ENCODE results near the gene SCN5A. TPM values are rescaled to one million over a fixed set of nuclear protein-coding genes. Genes with fewer than 3 reads are reported as not detected.

SCN5A gene
- polyA plus RNA-seq, 1 donor from 2014 or later = not detected

GRCh38 chr3:38644662-38645053, 4.8 kb downstream of the SCN5A start (continued):
- TF ChIP-seq RAD21 (conservative IDR thresholded peaks at IDR 0.05) = no peak

GRCh38 chr3:38644016-38644661, 5.3 kb downstream of the SCN5A start:
- Histone ChIP-seq H3F3A (ENCODE audit: insufficient read depth, low read length, poor library complexity, severe bottlenecking) (no peaks in the 10 kb centered on the region), H3K36me3 (ENCODE audit: insufficient read depth, low read length) (no peaks in the 10 kb centered on the region), H3K9ac (ENCODE audit: low read length) (no peak overlapping the region), H3K27me3 (ENCODE audit: insufficient read depth, low read depth, low read length) (peaks cover 8% of the 10 kb centered on the region), H3K4me2 (ENCODE audit: low read length) (no peak overlapping the region), H4K20me1 (ENCODE audit: insufficient read depth) (no peaks in the 10 kb centered on the region), H2AFZ (ENCODE audit: low read depth, low read length) (no peak overlapping the region), H3K4me3 (ENCODE audit: low read length) (no peak overlapping the region), H3K27ac (ENCODE audit: low read length) (no peak overlapping the region), H3K79me2 (replicated peaks; ENCODE audit: insufficient read depth, low read length) (no peaks in the 10 kb centered on the region), H3K9me3 (ENCODE audit: low read length) (no peaks in the 10 kb centered on the region), H3K9me2 (ENCODE audit: insufficient read depth, low read length) (no peaks in the 10 kb centered on the region)
- TF ChIP-seq POLR2AphosphoS5 (IDR thresholded peaks at IDR 0.05) (no peak), SMC3 (conservative IDR thresholded peaks at IDR 0.05; ENCODE audit: poor library complexity) (no peak), EZH2 (IDR thresholded peaks at IDR 0.05; ENCODE audit: borderline replicate concordance, insufficient read depth, low read length, poor library complexity, severe bottlenecking) (no peak), TAF1 (IDR thresholded peaks at IDR 0.05; ENCODE audit: low read depth) (no peak), REST (IDR thresholded peaks at IDR 0.05; ENCODE audit: borderline replicate concordance) (no peak), EP300 (conservative IDR thresholded peaks at IDR 0.05; ENCODE audit: poor library complexity, severe bottlenecking) (no peak), CTCF (IDR thresholded peaks at IDR 0.05; ENCODE audit: poor library complexity, severe bottlenecking) (no peak), RAD21 (conservative IDR thresholded peaks at IDR 0.05) (no peak), MXI1 (conservative IDR thresholded peaks at IDR 0.05; ENCODE audit: poor library complexity, severe bottlenecking) (no peak)

- Histone ChIP-seq H3K9me3 (ENCODE audit: low read length) (no peaks in the 10 kb centered on the region), H3F3A (ENCODE audit: insufficient read depth, low read length, poor library complexity, severe bottlenecking) (no peaks in the 10 kb centered on the region), H3K27ac (ENCODE audit: low read length) (no peak overlapping the region), H3K9me2 (ENCODE audit: insufficient read depth, low read length) (no peaks in the 10 kb centered on the region), H4K20me1 (ENCODE audit: insufficient read depth) (no peaks in the 10 kb centered on the region), H3K4me2 (ENCODE audit: low read length) (no peak overlapping the region), H3K4me3 (ENCODE audit: low read length) (no peak overlapping the region), H3K27me3 (ENCODE audit: insufficient read depth, low read depth, low read length) (peaks cover 3% of the 10 kb centered on the region), H3K79me2 (replicated peaks; ENCODE audit: insufficient read depth, low read length) (no peaks in the 10 kb centered on the region), H3K9ac (ENCODE audit: low read length) (no peak overlapping the region), H3K36me3 (ENCODE audit: insufficient read depth, low read length) (no peaks in the 10 kb centered on the region), H2AFZ (ENCODE audit: low read depth, low read length) (no peak overlapping the region)
- TF ChIP-seq CTCF (IDR thresholded peaks at IDR 0.05; ENCODE audit: poor library complexity, severe bottlenecking) (no peak), EP300 (conservative IDR thresholded peaks at IDR 0.05; ENCODE audit: poor library complexity, severe bottlenecking) (no peak), MXI1 (conservative IDR thresholded peaks at IDR 0.05; ENCODE audit: poor library complexity, severe bottlenecking) (no peak), TAF1 (IDR thresholded peaks at IDR 0.05; ENCODE audit: low read depth) (no peak), EZH2 (IDR thresholded peaks at IDR 0.05; ENCODE audit: borderline replicate concordance, insufficient read depth, low read length, poor library complexity, severe bottlenecking) (no peak), POLR2AphosphoS5 (IDR thresholded peaks at IDR 0.05) (no peak), REST (IDR thresholded peaks at IDR 0.05; ENCODE audit: borderline replicate concordance) (no peak), RAD21 (conservative IDR thresholded peaks at IDR 0.05) (no peak), SMC3 (conservative IDR thresholded peaks at IDR 0.05; ENCODE audit: poor library complexity) (no peak)
These were observed 5.9 kb downstream of the SCN5A start for GRCh38 chr3:38643592-38643991.

All from neural cell (in vitro differentiated cells).